Cerebellar cortex (tissue), 1 donor: ENCODE results near the gene CISD1.

Experiments used
- DNase-seq: peaks from one replicate; pipeline ENCODE4 v3.0.0-alpha.2; 2015; ENCODE audit warnings: low spot score

Gene CISD1

DNA sequence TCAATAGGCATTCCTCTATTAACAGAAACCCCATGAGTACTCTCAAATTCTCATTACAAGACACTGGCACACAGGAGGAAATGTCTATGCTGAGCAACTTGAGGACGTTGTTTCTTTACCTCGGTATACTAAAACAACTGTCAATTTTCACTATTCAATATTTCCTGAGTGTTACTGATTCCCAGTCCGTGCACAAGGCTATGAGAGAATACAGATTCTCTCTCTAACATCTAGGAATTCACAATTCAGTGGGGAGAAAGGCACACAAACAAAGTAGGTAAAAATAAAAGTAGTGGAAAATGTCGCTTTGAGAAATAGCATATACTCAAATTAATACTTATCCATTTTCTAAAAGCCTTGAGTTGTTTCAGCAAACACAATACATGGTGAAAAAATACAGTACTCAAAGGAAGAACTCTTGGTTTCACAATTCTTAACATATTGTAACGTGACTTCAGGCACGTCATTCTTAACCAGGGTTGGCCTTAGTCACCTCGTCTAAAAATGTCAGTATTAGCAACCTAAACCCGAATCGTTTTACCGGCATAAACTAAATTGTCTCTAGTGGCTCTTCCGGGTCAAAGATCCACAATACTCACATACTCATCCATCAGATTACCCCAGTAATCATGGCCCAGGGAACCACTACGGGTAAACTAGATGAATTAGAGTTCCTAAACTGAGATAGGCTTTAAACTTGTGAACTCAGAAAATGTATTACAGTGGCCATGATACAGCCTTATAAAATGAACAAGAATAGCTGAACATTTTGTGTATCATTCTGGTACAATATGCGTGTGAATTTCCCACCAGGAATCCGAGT is 2.7 kb upstream of the CISD1 start:
- DNase-seq: peak; percentile 31

DNA sequence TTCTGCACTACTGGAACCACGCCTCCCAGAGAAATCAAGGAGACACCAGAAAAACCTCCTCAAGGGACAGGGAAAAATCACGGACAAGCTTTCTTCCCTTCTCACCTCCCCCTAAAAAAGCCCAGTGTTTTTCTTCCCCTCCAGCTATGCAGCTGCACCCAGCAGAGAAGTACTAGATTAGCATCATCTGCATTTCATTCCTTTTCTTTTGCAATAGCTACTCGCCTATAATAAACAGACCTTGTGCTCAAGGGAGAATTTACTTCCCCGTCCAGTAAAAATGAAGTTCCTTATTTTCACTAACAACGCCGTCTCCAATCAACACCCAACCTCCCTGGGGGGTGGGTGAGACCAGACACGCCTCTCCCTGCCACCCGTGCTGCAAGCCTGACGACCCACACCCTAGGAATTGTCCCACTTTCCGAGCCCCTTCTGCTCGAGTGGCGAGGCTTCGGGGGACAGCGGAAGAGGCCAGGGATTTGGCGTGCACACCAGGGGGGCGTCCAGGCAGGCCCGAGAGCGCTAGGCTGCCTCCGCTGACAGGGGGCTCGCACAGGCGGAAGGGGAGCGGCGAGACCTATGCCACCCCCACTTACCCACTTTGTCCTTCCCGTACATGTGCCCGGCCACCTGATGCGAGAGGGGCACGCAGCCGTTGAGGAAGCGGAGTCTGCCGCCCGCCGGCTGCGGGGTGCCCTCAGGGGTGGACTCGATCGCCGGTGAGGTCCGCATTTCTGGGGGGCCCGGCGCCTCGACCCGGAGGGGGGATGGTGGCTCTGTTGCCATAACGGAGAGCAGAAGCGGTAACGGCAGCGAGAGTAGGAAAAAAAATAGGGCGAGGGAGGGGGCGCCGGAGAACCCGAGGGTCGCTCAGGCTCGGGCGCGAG is 1.9 kb upstream of the CISD1 start:
- DNase-seq: peak; percentile 47

DNA sequence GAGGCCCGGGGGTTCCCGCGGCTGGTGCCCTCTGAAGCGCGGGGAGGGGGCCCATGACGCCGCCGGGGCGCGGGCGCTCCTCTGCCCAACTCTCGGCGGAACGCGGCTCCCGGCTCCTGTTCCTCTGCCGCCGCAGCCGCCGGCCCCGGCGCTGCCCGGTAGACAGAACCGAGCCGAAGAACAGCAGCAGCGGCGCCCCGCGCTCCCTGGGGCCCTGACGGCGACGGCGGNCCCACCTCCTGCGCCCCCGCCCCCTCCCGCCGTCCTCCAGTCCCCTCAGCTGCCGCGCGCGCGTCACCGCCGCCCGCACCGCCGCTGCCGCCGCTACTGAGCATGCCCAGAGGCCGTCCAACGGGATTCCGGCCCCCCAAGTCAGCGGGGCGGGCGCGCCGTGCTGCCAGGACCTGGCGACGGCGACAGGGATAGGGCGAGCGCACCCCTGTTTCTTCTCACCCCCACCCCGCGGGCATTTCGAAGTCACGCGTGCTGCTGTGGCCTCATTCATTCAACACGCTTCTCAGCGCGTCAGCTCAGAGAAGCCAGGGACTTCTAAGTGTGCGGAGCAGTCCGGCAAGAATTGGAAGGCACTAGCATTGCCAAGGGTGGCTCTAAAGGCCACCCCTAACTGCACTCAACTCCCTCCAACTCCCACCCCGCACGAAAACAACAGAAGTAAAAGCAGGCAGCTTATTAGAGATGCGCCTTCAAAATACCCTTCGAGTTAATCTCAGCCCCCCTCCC is 1.1 kb upstream of the CISD1 start, which contains the start of gene IPMK:
Gene IPMK (minus strand): TSS at position 182 of the 741 bp plus-strand sequence. CDS start 283 bp downstream, outside the sequence.
- peak; percentile 88 for DNase-seq

DNA sequence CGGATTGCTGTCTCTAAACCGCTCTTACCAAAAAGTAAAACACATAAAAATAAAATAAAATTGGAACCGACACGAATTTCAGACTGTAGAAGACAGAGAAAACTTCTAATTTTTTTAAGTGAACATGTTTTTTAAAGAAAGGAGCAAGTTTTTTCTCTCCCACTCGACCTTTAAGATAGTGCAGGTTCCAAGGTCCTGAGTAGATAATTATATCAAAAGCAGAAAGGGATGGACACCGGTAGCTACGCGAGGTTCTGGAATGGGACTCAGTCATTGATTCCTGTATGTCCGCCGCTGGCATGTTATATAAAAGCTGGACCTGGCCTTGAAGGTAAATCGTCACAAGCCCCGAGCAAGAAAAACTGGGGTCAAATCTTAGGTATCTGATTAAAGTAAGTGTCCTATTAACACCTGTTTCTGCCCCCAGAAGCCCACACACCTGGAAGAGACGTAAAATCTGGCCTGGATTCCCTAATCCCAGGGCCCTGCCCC is 462 bp upstream of the CISD1 start:
- DNase-seq: no peak

DNA sequence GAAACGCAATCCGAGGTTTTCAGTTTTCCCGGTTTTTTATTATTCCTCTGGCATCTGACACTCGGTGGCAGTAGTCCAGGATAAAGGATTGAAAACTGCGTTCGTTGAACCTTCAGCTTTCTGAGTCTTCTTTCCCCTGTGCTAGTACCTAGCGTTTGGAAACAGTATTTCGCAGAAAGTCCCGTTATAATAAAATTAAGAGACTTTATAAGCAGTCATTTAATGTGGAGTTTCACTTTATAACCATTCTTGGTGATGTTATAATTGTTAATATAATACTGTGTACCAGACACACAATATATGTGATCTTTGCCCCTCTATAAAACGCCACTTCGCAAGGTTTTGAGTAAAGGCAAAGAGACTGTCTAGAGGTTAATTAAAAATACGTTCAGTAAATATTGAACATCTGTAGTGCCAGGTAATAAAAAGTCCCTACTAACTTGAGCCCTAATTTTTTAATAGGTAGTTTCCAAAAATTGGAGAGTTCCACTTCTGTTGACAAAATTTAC is 874 bp downstream of the CISD1 start:
- DNase-seq: no peak

DNA sequence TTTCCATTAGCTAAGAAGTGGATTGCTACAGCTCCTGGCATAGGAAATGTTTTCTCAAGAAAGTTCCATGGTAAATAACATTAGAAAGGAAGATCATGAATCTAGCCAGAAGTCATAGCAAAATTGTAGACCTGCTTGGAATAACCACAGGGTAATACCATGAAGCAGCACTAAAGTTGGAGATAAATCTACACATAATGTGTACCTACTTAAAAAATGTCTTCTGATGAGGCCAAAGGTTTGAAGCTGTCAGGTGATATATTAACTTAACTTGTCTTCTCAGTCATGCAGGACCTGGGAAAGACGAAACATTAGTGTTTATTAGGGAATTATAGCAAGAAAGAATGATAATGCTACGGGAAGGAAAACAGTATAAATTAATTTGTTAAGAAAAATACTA is 6.3 kb downstream of the CISD1 start:
- no peak for DNase-seq

DNA sequence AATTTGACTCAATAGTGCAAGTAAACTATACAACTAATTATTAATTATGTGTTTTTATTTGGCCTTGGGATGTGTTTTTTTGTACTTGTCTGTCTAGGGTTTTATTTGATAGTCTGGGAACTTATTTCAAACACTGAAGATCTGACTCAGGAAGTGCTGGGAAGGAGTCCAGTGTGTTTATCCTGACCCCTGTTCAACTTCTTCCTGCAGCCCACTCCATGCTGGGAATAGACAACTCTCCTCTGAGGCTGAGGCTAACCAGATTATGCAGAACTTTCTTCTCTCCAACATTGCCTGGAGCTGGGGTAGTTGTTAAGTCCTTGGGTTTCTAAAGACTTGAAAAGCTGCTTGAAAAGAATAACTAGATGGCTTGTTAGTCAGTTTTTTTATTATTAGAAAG is 6.9 kb downstream of the CISD1 start:
- no peak for DNase-seq

DNA sequence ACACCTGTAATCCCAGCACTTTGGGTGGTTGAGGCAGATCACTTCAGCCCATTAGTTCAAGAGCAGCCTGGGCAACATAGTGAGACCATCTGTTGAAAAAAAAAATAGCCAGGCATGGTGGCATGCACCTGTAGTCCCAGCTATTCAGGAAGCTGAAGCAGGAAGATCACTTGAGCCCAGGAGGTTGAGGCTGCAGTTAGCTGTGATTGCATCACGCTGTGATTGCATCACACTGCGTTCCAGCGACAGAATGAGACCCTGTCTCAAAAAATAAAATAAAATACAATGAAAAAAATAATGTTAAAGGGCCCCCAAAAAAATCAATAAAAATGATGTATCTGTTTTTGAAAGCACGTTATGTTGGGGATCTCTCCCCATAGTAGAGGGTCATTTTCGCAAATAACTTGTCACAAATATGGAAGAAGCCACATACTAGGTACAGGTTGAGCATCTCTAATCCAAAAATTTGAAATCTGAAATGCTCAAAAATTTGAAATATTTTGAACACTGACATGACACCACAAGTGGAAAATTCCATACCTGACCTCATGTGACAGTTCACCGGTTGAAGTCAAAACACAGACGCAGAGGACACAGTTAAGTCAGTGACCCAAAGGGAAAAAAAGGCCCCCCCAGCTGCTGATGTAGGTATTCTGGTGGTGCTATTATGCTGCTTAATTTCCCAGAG is 9.5 kb downstream of the CISD1 start:
- no peak for DNase-seq

DNA sequence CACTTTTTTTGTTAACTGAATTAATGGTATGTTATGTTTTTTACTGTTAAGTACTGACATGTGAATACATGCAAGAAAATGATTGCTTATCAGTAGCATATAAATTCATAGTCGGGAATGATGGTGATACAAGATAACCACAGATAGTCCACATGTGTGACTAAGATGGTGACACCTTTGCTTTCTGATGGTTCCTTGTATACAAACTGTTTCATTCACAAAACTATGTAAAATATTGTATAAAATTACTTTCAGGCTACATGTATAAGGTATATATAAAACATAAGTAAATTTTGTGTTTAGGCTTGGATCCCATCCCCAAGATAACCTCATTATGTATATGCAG is 10.0 kb downstream of the CISD1 start:
- no peak for DNase-seq

DNA sequence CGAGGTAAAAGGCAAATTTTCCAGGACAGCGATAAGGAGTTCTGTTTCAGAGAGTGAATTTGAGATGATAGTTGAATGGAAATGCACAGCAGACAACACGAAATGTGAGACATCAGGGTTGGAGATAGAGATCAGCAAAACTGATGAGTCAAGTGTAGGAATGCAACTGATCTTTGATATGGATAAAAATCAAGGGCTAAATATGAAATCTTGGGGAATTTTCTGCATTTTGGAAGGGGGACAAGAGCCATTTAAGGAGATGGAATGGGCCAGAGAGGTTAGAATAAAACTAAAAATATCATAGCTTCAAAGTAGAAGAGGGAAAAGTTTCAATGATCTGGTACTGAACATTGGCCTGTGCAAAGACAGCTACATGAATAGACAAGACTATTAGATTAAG is 11.5 kb downstream of the CISD1 start:
- DNase-seq: no peak

DNA sequence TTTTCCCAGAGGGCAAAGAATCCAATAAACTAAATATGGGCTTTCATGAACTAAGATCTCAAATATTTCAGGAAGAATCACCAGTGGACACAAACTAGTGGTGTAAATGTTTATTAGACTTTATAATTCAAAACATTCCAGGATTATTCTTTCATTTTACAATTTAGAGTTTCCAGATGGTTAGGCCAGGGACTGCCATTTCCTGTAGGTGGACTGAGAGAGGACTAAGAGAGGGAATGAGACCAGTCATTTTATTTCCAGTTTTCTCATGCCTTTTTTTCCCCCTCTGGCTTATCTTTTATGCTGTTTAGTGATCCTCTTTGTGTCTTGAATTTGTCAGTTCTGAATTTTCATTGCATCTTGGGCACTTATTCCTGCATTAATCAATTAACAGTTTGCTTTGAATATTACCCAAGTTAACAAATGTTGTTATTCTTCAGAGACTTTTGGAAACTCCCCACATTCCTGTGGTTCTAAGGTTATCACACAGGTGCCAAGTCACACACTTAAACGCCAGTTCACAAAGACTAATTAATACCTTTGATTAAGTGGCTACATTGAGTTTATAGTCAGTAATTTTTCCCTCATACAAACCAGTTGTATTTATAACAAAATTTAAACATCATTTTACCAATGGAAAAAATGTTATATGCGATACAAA is 12.3 kb downstream of the CISD1 start:
- no peak for DNase-seq

DNA sequence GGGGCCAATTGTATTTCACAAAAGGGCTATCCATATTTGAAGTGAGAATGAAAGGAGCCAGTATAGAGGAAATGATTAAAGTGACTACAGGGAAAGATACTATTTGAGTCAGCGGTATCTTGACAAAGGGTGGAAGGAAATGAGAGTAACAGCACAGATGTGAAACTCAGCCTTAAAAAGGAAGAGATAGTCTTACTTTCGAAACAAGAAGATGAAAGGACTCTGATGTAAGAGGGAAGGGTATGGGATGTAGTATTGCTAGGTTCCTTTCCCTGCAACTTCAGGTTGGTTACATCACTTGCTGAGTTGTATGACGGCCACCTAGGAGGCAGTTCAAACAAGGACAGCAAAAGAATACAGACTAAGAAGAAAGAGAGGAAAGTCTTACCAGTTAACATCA is 13.7 kb downstream of the CISD1 start:
- DNase-seq: no peak

DNA sequence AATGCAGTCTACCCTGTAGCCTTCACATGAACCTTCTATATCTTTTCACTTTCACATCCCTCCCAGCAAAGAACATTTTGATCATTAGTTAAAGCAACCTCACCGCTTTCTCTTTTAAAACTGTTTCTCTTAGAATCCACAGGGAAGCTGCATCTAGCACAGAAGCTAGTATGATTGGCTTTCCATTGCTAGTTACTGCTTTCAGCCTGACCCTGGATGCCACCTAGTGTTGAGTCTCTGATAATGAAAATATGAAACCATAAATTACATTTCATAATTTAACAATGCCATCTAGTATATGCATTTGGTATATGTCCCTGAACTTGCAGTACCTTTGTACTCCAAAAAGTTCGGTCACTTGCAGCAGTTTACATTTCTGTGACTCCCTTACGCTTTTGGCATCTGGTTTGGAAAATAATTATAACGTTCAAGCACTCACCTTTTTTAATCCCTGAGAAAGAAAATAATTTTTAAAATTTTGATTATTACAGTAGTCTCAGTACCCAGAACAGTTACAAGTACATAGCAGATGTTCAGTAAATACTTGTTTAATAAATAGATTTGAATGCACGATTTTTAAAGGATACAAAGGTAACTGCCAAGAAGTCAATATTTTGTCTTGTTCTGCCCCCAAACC is 22.7 kb downstream of the CISD1 start:
- DNase-seq: peak; percentile 62

DNA sequence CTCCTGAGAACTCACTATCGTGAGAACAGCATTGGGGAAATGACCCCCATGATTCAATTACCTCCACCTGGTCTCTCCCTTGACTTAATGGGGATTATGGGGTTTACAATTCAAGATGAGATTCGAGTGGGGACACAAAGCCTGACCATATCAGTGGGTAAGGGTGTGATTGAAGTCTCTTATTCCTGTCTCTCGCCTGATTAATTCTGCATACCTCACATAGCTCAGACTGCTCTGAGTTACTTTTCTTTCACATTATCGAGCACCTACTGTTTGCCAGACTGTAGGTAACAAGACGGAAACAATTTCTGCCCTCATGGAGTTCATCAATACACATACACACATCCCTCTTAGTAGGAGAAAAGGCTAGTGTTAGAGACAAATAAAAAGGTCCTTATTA is 25.0 kb downstream of the CISD1 start:
- DNase-seq: no peak

DNA sequence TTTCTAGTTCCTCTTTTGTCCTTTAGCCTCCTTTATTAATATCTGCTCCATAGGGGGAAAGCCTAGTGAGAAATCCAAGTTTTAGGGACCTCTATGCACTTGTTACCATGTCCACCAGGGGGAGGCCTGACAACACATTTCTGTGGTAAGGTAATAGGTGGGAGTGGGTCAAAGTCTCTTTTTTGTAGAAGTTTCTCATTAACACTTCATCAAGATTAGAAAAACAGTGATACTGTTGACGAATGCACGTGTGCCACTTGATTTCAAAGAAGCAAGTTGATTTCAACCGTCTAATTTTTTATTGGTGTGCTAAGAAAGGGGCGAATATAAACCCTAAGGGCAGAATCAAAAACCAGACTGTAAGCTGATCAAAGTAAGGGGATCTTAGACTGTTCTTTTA is 30.6 kb downstream of the CISD1 start:
- peak; percentile 44 for DNase-seq

DNA sequence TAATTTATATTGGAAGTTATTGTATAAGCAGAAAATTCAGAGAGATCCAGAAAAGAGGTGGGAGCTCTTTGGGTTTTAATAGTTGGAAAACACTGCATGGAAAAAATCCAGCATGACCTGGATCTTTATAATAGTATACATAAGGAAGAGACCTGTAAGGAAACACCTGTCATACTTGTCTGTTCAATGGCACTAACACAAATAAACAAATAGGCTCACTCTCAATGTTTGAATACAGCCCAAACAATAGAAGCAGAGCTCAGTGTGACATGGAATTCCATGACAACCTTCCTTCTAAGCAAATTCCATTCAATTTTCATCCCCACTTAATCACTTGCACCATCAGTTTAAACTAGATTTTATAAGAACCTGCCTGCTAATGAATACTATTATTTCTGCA is 31.7 kb downstream of the CISD1 start:
- no peak for DNase-seq

DNA sequence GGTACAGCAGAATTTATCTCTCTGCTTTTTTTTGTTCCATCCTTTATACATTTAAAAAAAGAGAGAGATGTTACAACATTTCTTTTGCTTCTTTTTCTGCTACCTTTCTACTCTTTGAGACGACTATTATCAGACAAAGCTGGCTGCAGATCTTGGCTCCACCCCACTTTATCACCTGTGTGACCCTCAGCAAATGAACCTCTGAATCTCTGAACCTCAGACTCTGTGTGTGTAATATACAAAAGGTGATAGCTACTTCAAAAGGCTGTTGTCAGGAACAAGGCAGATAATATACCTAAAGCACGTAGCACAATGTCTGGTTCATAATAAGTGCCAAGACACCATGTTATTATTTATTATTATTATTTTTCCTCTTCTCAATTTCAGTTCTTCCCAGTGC is 33.3 kb downstream of the CISD1 start:
- DNase-seq: no peak

DNA sequence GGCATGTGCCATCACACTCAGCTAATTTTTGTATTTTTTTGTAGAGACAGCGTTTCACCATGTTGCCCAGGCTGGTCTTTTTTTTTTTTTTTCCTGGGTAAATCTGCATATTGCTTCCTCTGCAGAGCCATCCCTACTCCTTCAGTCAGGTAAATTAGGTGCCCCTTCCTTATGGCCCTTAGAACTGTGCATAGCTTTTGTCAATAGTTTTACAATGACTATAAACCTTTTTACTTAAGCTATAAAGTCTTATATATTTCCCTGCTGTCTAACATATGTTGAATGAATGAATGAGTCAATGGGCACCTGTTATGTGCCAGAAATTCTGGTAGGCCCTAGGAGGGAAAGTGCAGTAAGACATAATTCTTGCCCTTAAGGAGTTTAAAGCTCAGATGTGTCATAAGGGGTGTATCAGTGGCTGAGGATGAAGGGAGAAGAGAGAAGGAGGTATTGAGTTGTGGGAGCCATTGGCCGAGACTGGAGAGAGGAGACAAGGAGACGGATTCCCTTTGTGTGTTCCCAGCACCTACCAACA is 35.2 kb downstream of the CISD1 start:
- no peak for DNase-seq

DNA sequence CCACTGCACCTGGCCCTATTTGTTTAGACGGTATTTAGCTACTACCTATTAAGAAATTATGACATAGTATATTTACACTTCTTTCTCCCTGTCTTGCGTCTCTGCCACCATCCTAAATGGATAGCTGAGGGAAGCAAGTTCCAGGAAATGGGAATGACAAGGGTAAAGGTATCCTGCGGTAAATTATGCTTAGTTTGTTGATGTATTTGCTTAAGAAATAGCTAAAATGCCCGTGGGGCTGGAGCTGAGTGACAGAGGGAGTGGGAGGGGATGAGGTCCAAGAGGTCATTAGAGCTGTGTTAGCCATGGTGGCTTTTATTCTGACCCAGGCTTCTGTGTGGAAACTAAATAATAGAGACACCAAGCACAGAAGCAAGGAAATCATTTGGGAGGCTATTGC is 36.9 kb downstream of the CISD1 start:
- no peak for DNase-seq

DNA sequence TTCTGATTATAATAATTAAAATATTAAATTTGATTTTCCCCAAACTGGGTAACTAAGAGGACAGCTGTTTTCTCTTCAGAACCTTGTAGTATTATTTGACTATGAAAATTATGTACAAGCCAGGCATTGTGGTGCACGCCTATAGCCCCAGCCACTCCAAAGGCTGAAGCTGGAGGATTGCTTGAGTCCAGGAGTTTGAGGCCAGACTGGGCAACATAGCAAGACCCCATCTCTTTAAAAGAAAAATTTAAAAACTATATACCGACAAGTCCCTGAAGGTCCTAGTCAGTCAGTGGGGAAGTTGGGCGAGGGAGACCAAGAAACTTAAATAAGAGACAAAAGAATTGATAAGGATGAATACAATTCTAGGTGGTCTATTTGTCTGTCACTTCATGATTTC is 38.7 kb downstream of the CISD1 start:
- no peak for DNase-seq
